ENCODE results near the gene POP5.

POP5 gene

GRCh38 chr12:120562906-120563305, 18.3 kb downstream of the POP5 start:
- H3K9ac ChIP-seq (ENCODE audit: low read length), result no peak overlapping the region
- H2AFZ ChIP-seq (ENCODE audit: low read depth, low read length), result no peak overlapping the region
- no peaks in the 10 kb centered on the region for H3K27me3 ChIP-seq (ENCODE audit: control insufficient read depth in 1 of 2, insufficient read depth in 1 of 2, low read length in 2 of 2)
- DNase-seq, result peak; percentile 85
- H3K79me1 ChIP-seq (replicated peaks; ENCODE audit: low read length, poor library complexity, severe bottlenecking), result peaks cover 38% of the 10 kb centered on the region
- no peak overlapping the region for H2BK5ac ChIP-seq (ENCODE audit: low read depth, low read length, poor library complexity, severe bottlenecking)
- H3K36me3 ChIP-seq (ENCODE audit: control insufficient read depth in 1 of 2, insufficient read depth in 2 of 2, low read depth in 1 of 2, low read length in 2 of 2), result peaks cover 48 to 93% of the 10 kb centered on the region in 2 experiments
- peak overlapping the region; percentile 10 for H4K8ac ChIP-seq (ENCODE audit: low read length)
- WGBS, result 26% methylated on average over 8 of the region's 8 CpGs
- H2AK5ac ChIP-seq (ENCODE audit: low read length, severe bottlenecking), result no peak overlapping the region
- no peak overlapping the region for H2BK15ac ChIP-seq (ENCODE audit: low read depth, poor library complexity, severe bottlenecking)
- H3K4me1 ChIP-seq (ENCODE audit: control insufficient read depth, insufficient read depth, low read depth, low read length), result no peaks in the 10 kb centered on the region
- no peak overlapping the region for H3K18ac ChIP-seq (ENCODE audit: low read depth in 1 of 2, low read length in 2 of 2)
- H3K9me3 ChIP-seq (ENCODE audit: control insufficient read depth, low read length), result no peaks in the 10 kb centered on the region
- H3K4me2 ChIP-seq (ENCODE audit: low read length, poor library complexity, severe bottlenecking), result no peak overlapping the region
- H4K91ac ChIP-seq (ENCODE audit: low read length), result no peak overlapping the region
- H3K4me3 ChIP-seq (ENCODE audit: insufficient read depth in 1 of 2, low read depth in 1 of 2, low read length in 2 of 2), result no peak overlapping the region
- H3K14ac ChIP-seq (ENCODE audit: low read length in 2 of 2), result no peak overlapping the region
- no peak overlapping the region for H3K27ac ChIP-seq (ENCODE audit: low read length, poor library complexity, severe bottlenecking)
- no peak overlapping the region for H3K4ac ChIP-seq (ENCODE audit: low read depth in 1 of 2, low read length in 2 of 2)
- H2BK120ac ChIP-seq (ENCODE audit: low read depth, low read length), result no peak overlapping the region
- H2BK12ac ChIP-seq (ENCODE audit: low read length in 2 of 2), result no peak overlapping the region
- H3K23ac ChIP-seq (ENCODE audit: low read length in 2 of 2), result no peak overlapping the region

DNA sequence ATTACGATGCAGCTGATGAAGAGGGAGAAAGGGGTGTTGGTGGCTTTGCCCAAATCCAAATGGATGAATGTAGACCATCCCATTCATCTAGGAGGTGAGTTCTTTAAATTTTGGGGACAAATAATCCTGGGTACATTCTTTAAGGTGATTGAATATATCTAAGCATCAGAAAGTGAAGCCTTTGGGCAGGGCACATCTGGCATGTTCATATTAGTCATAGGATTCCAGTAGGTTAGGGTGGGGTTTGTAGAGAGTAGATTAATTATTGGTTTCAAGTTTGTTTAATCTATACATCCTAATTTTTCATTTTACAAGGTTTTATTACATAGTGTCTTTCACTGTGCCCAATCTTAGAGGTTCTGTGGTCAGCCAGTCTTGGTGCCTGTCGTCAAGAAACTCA, 23.6 kb downstream of the POP5 start:
- Histone ChIP-seq H2AK5ac (ENCODE audit: low read length, severe bottlenecking) (no peak overlapping the region), H4K8ac (ENCODE audit: low read length) (no peak overlapping the region), H3K14ac (ENCODE audit: low read length in 2 of 2) (no peak overlapping the region), H3K4me1 (ENCODE audit: control insufficient read depth, insufficient read depth, low read depth, low read length) (no peaks in the 10 kb centered on the region), H2BK120ac (ENCODE audit: low read depth, low read length) (no peak overlapping the region), H2BK15ac (ENCODE audit: low read depth, poor library complexity, severe bottlenecking) (no peak overlapping the region), H3K9me3 (ENCODE audit: control insufficient read depth, low read length) (no peaks in the 10 kb centered on the region), H2AFZ (ENCODE audit: low read depth, low read length) (no peak overlapping the region), H3K4ac (ENCODE audit: low read depth in 1 of 2, low read length in 2 of 2) (no peak overlapping the region), H3K4me2 (ENCODE audit: low read length, poor library complexity, severe bottlenecking) (no peak overlapping the region), H3K27ac (ENCODE audit: low read length, poor library complexity, severe bottlenecking) (no peak overlapping the region), H4K91ac (ENCODE audit: low read length) (no peak overlapping the region), H3K27me3 (ENCODE audit: control insufficient read depth in 1 of 2, insufficient read depth in 1 of 2, low read length in 2 of 2) (no peaks in the 10 kb centered on the region), H3K9ac (ENCODE audit: low read length) (no peak overlapping the region), H3K18ac (ENCODE audit: low read depth in 1 of 2, low read length in 2 of 2) (no peak overlapping the region), H3K79me1 (replicated peaks; ENCODE audit: low read length, poor library complexity, severe bottlenecking) (peaks cover 28% of the 10 kb centered on the region), H3K4me3 (ENCODE audit: insufficient read depth in 1 of 2, low read depth in 1 of 2, low read length in 2 of 2) (no peak overlapping the region), H2BK12ac (ENCODE audit: low read length in 2 of 2) (no peak overlapping the region), H2BK5ac (ENCODE audit: low read depth, low read length, poor library complexity, severe bottlenecking) (no peak overlapping the region), H3K36me3 (ENCODE audit: control insufficient read depth in 1 of 2, insufficient read depth in 2 of 2, low read depth in 1 of 2, low read length in 2 of 2) (peaks cover 51 to 77% of the 10 kb centered on the region in 2 experiments), H3K23ac (ENCODE audit: low read length in 2 of 2) (no peak overlapping the region)
- 98% methylated on average over 2 of the region's 2 CpGs for WGBS
- DNase-seq, result no peak

DNA sequence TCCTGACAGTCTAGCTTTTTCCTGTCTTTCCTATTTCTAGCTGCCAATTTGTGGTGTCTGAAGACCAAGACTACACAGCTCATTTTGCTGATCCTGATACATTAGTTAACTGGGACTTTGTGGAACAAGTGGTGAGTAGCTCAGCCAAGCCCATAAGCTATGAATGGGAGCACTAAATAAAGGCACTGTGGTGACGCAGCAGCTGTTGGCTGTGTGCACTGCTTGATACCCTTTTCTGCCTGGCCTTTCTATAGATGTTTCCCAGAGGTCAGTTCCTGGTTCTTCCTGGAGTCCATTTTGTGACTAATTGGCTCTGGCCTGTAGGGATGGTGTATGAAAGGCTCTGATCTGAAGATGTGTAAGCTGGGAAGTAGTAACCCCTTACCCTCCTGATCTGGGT, 26.5 kb downstream of the POP5 start:
- no peak overlapping the region for H2BK5ac ChIP-seq (ENCODE audit: low read depth, low read length, poor library complexity, severe bottlenecking)
- H3K4me1 ChIP-seq (ENCODE audit: control insufficient read depth, insufficient read depth, low read depth, low read length), result peaks cover 1% of the 10 kb centered on the region
- H3K79me1 ChIP-seq (replicated peaks; ENCODE audit: low read length, poor library complexity, severe bottlenecking), result peaks cover 23% of the 10 kb centered on the region
- H4K8ac ChIP-seq (ENCODE audit: low read length), result no peak overlapping the region
- no peak overlapping the region for H2AFZ ChIP-seq (ENCODE audit: low read depth, low read length)
- H4K91ac ChIP-seq (ENCODE audit: low read length), result no peak overlapping the region
- WGBS, result 100% methylated on average over 1 of the region's 1 CpG
- H3K27me3 ChIP-seq (ENCODE audit: control insufficient read depth in 1 of 2, insufficient read depth in 1 of 2, low read length in 2 of 2), result no peaks in the 10 kb centered on the region
- H3K14ac ChIP-seq (ENCODE audit: low read length in 2 of 2), result no peak overlapping the region
- no peak overlapping the region for H3K27ac ChIP-seq (ENCODE audit: low read length, poor library complexity, severe bottlenecking)
- H2BK120ac ChIP-seq (ENCODE audit: low read depth, low read length), result no peak overlapping the region
- H3K36me3 ChIP-seq (ENCODE audit: control insufficient read depth in 1 of 2, insufficient read depth in 2 of 2, low read depth in 1 of 2, low read length in 2 of 2), result peaks cover 51 to 62% of the 10 kb centered on the region in 2 experiments
- no peak overlapping the region for H2BK12ac ChIP-seq (ENCODE audit: low read length in 2 of 2)
- no peak overlapping the region for H3K9ac ChIP-seq (ENCODE audit: low read length)
- H3K4ac ChIP-seq (ENCODE audit: low read depth in 1 of 2, low read length in 2 of 2), result no peak overlapping the region
- H3K18ac ChIP-seq (ENCODE audit: low read depth in 1 of 2, low read length in 2 of 2), result no peak overlapping the region
- H3K9me3 ChIP-seq (ENCODE audit: control insufficient read depth, low read length), result no peaks in the 10 kb centered on the region
- no peak overlapping the region for H3K23ac ChIP-seq (ENCODE audit: low read length in 2 of 2)
- H2BK15ac ChIP-seq (ENCODE audit: low read depth, poor library complexity, severe bottlenecking), result no peak overlapping the region
- DNase-seq, result no peak
- no peak overlapping the region for H3K4me3 ChIP-seq (ENCODE audit: insufficient read depth in 1 of 2, low read depth in 1 of 2, low read length in 2 of 2)
- H2AK5ac ChIP-seq (ENCODE audit: low read length, severe bottlenecking), result no peak overlapping the region
- H3K4me2 ChIP-seq (ENCODE audit: low read length, poor library complexity, severe bottlenecking), result no peak overlapping the region

DNA sequence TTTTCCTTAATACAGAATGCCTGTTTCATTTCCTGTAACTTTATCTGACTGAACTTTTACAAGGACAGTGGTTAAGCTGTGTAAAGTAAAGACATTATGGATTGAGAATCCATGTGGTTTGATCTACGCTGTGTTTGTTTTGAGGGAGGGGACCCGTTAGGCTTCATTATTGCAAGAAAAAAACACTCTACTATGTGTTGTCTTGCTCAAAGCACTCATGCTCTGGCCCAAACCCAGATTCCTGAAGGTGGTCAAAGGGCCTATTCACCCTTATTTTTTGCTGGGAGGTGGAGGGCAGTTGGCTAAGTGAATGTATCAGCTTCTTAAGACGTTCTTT, 35.2 kb downstream of the POP5 start:
- no peak overlapping the region for H2AFZ ChIP-seq (ENCODE audit: low read depth, low read length)
- no peak overlapping the region for H2BK120ac ChIP-seq (ENCODE audit: low read depth, low read length)
- H2AK5ac ChIP-seq (ENCODE audit: low read length, severe bottlenecking), result no peak overlapping the region
- no peak overlapping the region for H3K27ac ChIP-seq (ENCODE audit: low read length, poor library complexity, severe bottlenecking)
- H4K8ac ChIP-seq (ENCODE audit: low read length), result no peak overlapping the region
- H3K4ac ChIP-seq (ENCODE audit: low read depth in 1 of 2, low read length in 2 of 2), result no peak overlapping the region
- H3K4me3 ChIP-seq (ENCODE audit: insufficient read depth in 1 of 2, low read depth in 1 of 2, low read length in 2 of 2), result no peak overlapping the region
- H2BK15ac ChIP-seq (ENCODE audit: low read depth, poor library complexity, severe bottlenecking), result no peak overlapping the region
- WGBS, result 100% methylated on average over 1 of the region's 3 CpGs
- H3K9me3 ChIP-seq (ENCODE audit: control insufficient read depth, low read length), result no peaks in the 10 kb centered on the region
- peaks cover 5% of the 10 kb centered on the region for H3K4me1 ChIP-seq (ENCODE audit: control insufficient read depth, insufficient read depth, low read depth, low read length)
- H4K91ac ChIP-seq (ENCODE audit: low read length), result no peak overlapping the region
- no peak overlapping the region for H3K4me2 ChIP-seq (ENCODE audit: low read length, poor library complexity, severe bottlenecking)
- no peak overlapping the region for H3K9ac ChIP-seq (ENCODE audit: low read length)
- no peaks in the 10 kb centered on the region for H3K27me3 ChIP-seq (ENCODE audit: control insufficient read depth in 1 of 2, insufficient read depth in 1 of 2, low read length in 2 of 2)
- peaks cover 15% of the 10 kb centered on the region for H3K79me1 ChIP-seq (replicated peaks; ENCODE audit: low read length, poor library complexity, severe bottlenecking)
- H3K23ac ChIP-seq (ENCODE audit: low read length in 2 of 2), result no peak overlapping the region
- no peak overlapping the region for H2BK5ac ChIP-seq (ENCODE audit: low read depth, low read length, poor library complexity, severe bottlenecking)
- H3K14ac ChIP-seq (ENCODE audit: low read length in 2 of 2), result no peak overlapping the region
- DNase-seq, result no peak
- H3K18ac ChIP-seq (ENCODE audit: low read depth in 1 of 2, low read length in 2 of 2), result no peak overlapping the region
- peaks cover 21 to 56% of the 10 kb centered on the region in 2 experiments for H3K36me3 ChIP-seq (ENCODE audit: control insufficient read depth in 1 of 2, insufficient read depth in 2 of 2, low read depth in 1 of 2, low read length in 2 of 2)
- H2BK12ac ChIP-seq (ENCODE audit: low read length in 2 of 2), result no peak overlapping the region
